ENCODE results near the gene SEMA4G.

Gene SEMA4G, protein sequence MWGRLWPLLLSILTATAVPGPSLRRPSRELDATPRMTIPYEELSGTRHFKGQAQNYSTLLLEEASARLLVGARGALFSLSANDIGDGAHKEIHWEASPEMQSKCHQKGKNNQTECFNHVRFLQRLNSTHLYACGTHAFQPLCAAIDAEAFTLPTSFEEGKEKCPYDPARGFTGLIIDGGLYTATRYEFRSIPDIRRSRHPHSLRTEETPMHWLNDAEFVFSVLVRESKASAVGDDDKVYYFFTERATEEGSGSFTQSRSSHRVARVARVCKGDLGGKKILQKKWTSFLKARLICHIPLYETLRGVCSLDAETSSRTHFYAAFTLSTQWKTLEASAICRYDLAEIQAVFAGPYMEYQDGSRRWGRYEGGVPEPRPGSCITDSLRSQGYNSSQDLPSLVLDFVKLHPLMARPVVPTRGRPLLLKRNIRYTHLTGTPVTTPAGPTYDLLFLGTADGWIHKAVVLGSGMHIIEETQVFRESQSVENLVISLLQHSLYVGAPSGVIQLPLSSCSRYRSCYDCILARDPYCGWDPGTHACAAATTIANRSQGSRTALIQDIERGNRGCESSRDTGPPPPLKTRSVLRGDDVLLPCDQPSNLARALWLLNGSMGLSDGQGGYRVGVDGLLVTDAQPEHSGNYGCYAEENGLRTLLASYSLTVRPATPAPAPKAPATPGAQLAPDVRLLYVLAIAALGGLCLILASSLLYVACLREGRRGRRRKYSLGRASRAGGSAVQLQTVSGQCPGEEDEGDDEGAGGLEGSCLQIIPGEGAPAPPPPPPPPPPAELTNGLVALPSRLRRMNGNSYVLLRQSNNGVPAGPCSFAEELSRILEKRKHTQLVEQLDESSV

DNA sequence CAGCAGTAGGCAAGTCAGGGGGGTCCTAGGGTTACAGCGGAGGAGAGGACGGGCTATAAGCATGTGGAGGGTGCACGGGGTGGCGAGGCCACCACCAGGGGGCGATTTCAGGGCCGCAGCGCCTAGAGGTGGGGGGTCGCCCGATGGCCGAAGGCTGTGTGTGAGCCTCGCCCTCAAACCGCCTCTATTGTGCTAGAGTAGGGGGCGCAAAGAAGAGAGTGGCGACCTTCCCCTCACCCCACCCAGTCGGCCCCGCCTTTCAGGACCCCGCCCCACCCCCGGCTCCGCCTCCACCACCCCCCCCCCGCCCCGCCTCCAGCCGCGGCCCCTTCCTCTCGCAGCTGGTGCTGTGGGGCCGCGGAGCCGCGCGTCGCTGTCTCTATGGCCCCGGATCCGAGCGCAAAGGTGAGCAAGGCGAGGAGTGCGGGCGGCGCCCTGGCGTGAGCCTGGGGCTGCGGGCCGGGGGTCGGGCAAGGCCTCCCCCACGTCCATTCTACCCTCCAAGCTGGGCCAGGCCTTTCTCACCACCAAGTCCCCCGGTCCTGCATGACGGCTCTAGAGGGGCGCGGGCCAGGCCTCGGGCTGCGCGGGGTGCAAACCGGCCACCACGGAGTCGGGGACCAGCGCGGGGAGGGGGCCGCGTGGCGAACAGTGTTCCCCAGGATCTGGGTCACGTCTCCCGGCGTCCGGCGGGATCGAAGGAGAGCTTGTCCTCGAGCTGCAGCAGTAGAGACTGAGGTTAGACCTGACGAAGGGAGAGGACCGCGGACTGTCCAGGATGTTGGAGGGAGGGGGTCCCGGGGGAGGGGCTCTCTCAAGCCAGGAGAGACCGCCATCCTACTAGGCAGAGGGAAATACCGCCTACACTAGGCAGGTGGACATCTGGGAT is at the start of gene SEMA4G:
SEMA4G (plus strand) TSS at position 318 of the 889 bp plus-strand sequence. CDS start 3,409 bp downstream, outside the sequence.
- peak in 5 of 6 experiments; percentile 29 to 64 (median 45) for DNase-seq

GRCh38 chr10:100923580-100923979 is 45.7 kb upstream of the SEMA4G start:
- DNase-seq, result no peak

DNA sequence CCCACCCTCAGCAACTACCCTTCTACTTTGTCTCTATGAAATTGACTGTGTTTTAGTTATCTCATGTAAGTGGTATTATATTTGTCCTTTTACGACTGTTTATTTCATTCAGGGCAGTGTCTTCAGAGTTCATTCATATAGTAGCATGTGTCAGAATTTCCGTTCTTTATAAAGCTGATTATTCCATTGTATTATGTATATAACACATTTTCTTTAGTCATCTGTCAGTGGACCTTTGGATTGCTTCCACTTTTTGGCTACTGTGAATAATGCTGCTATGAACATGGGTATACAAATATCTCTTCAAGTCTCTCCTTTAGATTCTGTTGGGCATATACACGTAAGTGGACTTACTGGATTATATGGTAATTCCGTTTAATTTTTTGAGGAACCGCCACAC is 42.0 kb upstream of the SEMA4G start:
- no peak for DNase-seq

- no peak for DNase-seq
Measured at GRCh38 chr10:100928039-100928438, 41.3 kb upstream of the SEMA4G start.

- DNase-seq, result no peak
Measured at GRCh38 chr10:100930368-100930767, 38.9 kb upstream of the SEMA4G start.

- peak in 2 of 6 experiments; percentile 1 to 2 for DNase-seq
Measured at GRCh38 chr10:100934084-100934659, 35.1 kb upstream of the SEMA4G start.

- no peak for DNase-seq
Measured at GRCh38 chr10:100939763-100940344, 29.4 kb upstream of the SEMA4G start.

DNA sequence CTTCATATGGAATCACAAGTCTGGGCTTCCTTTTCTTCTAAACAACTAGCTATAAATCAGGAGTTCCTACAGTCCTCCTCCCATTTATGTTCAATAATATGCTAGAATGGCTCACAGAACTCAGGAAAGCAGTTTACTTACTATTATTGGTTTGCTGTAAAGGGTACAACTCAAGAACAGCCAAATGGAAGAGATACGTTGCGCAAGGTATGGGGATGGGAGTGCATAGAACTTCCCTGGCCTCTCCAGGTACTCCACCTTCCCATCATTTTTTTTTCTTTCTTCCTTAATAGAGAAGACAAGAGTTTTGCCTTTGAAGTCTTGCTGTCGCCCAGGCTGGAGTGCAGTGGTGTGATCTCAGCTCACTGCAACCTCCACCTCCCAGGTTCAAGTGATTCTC is 27.1 kb upstream of the SEMA4G start:
- no peak for DNase-seq

GRCh38 chr10:100943508-100943907 is 25.8 kb upstream of the SEMA4G start:
- no peak for DNase-seq

- DNase-seq, result no peak
Measured at GRCh38 chr10:100945754-100946153, 23.6 kb upstream of the SEMA4G start.

DNA sequence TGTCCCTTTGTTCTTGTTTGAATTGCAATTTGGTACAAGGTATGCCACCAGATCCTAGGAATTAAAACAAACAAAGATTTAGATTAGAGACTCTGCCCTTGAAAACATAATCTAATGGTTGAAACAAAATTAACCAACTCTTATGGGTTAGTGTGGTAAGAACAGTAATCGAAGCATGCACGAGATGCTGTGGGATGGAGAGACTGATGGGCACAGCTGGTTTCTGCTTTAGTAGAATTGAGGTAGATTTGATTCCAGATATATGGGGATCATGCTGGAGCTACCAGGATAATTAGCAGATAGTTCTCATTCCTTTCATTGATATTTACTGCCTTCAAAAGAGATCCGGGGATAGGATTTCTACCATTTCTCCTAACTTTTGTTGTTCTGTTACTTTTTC is 20.4 kb upstream of the SEMA4G start:
- DNase-seq, result no peak

GRCh38 chr10:100960251-100960650 is 9.1 kb upstream of the SEMA4G start:
- no peak for DNase-seq

GRCh38 chr10:100962351-100963080 is 6.8 kb upstream of the SEMA4G start:
- no peak for DNase-seq

- no peak for DNase-seq
Measured at GRCh38 chr10:100963826-100964225, 5.5 kb upstream of the SEMA4G start.

GRCh38 chr10:100965820-100966219 is 3.5 kb upstream of the SEMA4G start:
- DNase-seq, result no peak

GRCh38 chr10:100966887-100967286 is 2.4 kb upstream of the SEMA4G start:
- no peak for DNase-seq

DNA sequence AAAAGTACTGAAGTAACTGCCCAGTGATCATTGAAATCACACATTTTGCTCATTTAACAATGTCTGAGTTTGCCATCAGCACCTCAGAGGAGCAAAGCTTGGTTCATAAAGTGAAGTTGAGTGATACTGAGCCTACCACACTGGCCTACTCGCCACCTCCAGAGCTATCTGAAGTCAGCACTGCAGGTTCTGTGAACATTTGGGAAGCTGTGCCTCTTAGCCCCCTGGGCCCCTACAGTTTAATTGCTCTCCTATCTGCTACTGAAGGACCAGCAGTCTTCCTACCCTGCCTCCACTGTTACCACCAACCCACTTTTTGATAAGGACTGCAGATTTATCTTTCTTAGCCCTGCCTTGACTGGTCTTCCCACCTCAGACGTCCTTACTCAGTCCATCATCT is 2.0 kb upstream of the SEMA4G start:
- no peak for DNase-seq

GRCh38 chr10:100968062-100968736 is 1.1 kb upstream of the SEMA4G start:
- no peak for DNase-seq

GRCh38 chr10:100968863-100969186 is 479 bp upstream of the SEMA4G start:
- no peak for DNase-seq

DNA sequence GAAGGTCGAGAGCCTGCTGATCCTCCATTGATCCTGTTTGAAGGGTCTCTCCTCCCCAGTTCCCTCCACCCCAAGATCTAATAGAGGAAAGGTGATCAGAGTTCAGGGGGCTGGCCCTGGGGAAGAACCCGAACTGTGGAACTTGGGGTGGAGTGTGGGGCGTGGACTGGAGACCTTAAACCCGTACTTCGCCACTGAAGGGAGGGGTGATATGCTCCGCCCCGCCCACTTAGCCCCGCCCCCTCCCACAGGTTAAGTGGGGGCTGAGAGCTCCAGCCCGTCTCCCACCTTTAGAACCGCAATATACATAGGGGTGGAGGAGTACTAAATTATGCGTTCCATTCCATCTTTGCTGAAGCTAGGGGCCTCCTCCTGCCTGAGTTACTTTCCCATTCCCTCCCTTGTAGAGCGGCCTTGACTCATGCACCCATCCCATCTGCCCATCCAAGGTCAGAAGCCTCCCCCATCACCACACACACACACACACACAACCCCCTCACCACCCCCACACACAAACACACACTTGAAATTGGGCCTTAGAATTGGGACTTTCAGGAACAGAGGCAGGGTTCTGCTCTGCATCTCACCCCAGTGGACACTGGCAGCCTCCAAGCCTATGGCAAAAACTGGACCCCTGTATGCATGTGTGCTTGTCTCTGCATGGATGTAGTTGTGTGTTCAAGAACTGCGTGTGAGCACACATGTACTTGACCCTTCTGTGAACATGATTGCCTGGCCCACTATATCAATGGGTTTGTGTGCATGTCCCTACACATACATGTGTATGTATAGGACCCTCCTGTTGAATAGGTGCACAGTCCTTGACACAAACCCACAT is 991 bp downstream of the SEMA4G start:
- peak in 5 of 6 experiments; percentile 10 to 31 (median 21) for DNase-seq

Measured in stimulated activated naive CD4-positive, alpha-beta T cell (primary cell).